Glutamatergic neuron (in vitro differentiated cells): ENCODE data around the gene AHDC1. TPM values are rescaled to one million over a fixed set of nuclear protein-coding genes. Genes with fewer than 3 reads are reported as not detected.

ENCODE experiments used
- DNase-seq: peaks from one replicate; pipeline ENCODE4 v3.0.0; 2022
- H3K27ac Mint-ChIP-seq: one replicate; pipeline ENCODE4 v1.8.0; 2020; ENCODE audit warnings: mild to moderate bottlenecking, mixed read lengths, inconsistent platforms; ENCODE audit not compliant: unreplicated experiment
- H3K27me3 Mint-ChIP-seq: one replicate; pipeline ENCODE4 v1.8.0; 2020; ENCODE audit warnings: mild to moderate bottlenecking, moderate library complexity, mixed read lengths, inconsistent platforms; ENCODE audit not compliant: unreplicated experiment
- H3K36me3 Mint-ChIP-seq: one replicate; pipeline ENCODE4 v1.8.0; 2020; ENCODE audit warnings: mild to moderate bottlenecking, mixed read lengths, inconsistent platforms; ENCODE audit not compliant: unreplicated experiment
- H3K4me1 Mint-ChIP-seq: one replicate; pipeline ENCODE4 v1.8.0; 2020; ENCODE audit warnings: mild to moderate bottlenecking, low read depth, mixed read lengths, inconsistent platforms; ENCODE audit not compliant: unreplicated experiment
- H3K4me3 Mint-ChIP-seq: one replicate; pipeline ENCODE4 v1.8.0; 2020; ENCODE audit warnings: mild to moderate bottlenecking, mixed read lengths, inconsistent platforms; ENCODE audit not compliant: unreplicated experiment
- H3K9me3 Mint-ChIP-seq: one replicate; pipeline ENCODE4 v1.8.0; 2020; ENCODE audit warnings: mild to moderate bottlenecking, moderate library complexity, mixed read lengths, inconsistent platforms; ENCODE audit not compliant: unreplicated experiment
- total RNA-seq: library from RNA; stranded (reverse); fragmentation: NEBNext Ultra II Directional; extraction: Animal tissue kit (Norgen Biotek cat#: 25700); gene quantifications from one replicate; pipeline ENCODE4 v1.2.1, GENCODE V29; 2021; ENCODE audit not compliant: unreplicated experiment
- TF ChIP-seq, protein P1 (sequence below): fragments of 200-600 bp; sonication (generic); IDR thresholded peaks from one replicate; pipeline ENCODE4 v1.5.0; 2021; ENCODE audit not compliant: partially characterized antibody, unreplicated experiment

Gene AHDC1
- total RNA-seq, 1 donor from 2014 or later = 131 TPM

GRCh38 chr1:27635396-27636142 is 31.6 kb upstream of the AHDC1 start:
- DNase-seq = no peak
- Mint-ChIP-seq H3K36me3 (no peaks in the 10 kb centered on the region), H3K27ac (no peak overlapping the region), H3K9me3 (peaks cover 1% of the 10 kb centered on the region), H3K4me3 (no peak overlapping the region), H3K27me3 (peaks cover 14% of the 10 kb centered on the region), H3K4me1 (peaks cover 13% of the 10 kb centered on the region)
- TF ChIP-seq, protein P1, sequence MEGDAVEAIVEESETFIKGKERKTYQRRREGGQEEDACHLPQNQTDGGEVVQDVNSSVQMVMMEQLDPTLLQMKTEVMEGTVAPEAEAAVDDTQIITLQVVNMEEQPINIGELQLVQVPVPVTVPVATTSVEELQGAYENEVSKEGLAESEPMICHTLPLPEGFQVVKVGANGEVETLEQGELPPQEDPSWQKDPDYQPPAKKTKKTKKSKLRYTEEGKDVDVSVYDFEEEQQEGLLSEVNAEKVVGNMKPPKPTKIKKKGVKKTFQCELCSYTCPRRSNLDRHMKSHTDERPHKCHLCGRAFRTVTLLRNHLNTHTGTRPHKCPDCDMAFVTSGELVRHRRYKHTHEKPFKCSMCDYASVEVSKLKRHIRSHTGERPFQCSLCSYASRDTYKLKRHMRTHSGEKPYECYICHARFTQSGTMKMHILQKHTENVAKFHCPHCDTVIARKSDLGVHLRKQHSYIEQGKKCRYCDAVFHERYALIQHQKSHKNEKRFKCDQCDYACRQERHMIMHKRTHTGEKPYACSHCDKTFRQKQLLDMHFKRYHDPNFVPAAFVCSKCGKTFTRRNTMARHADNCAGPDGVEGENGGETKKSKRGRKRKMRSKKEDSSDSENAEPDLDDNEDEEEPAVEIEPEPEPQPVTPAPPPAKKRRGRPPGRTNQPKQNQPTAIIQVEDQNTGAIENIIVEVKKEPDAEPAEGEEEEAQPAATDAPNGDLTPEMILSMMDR = no peak

DNA sequence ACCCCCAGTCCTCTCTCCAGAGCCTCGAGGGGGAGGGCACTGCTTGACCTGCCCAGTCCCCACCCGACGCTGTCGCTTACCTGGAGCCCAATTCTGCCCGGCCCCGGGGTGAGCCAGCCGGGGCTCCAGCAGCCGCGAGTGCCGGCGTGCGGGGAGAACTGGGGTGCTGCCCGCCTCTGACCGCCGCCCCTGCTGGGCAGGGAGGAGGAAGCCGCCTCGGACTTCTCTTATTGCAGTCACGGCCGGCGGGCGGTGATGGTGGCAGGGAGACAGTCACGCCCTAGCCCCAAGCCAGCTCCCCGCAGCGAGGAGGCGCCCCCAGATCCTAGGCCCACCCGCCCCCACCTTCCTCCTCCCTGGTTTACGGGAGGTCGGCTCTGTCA is 31.0 kb upstream of the AHDC1 start, which contains the start of gene FGR:
FGR (minus strand) TSS at position 201 of the 383 bp plus-strand sequence. CDS start 11,269 bp downstream, outside the sequence.
- no peak for DNase-seq
- Mint-ChIP-seq H3K4me1 (peaks cover 14% of the 10 kb centered on the region), H3K27ac (no peak within 1 kb of the TSS), H3K4me3 (peak within 1 kb of the TSS; percentile 34), H3K27me3 (peaks cover 14% of the 10 kb centered on the region), H3K9me3 (peaks cover 1% of the 10 kb centered on the region), H3K36me3 (no peaks in the 10 kb centered on the region)
- TF ChIP-seq, protein P1 = no peak

GRCh38 chr1:27634177-27634984 is 30.4 kb upstream of the AHDC1 start:
- Mint-ChIP-seq H3K4me3 (peak overlapping the region; percentile 34), H3K27me3 (peaks cover 14% of the 10 kb centered on the region), H3K27ac (no peak overlapping the region), H3K4me1 (peaks cover 16% of the 10 kb centered on the region), H3K36me3 (no peaks in the 10 kb centered on the region), H3K9me3 (peaks cover 1% of the 10 kb centered on the region)
- DNase-seq = peak; percentile 45
- TF ChIP-seq, protein P1 = no peak

DNA sequence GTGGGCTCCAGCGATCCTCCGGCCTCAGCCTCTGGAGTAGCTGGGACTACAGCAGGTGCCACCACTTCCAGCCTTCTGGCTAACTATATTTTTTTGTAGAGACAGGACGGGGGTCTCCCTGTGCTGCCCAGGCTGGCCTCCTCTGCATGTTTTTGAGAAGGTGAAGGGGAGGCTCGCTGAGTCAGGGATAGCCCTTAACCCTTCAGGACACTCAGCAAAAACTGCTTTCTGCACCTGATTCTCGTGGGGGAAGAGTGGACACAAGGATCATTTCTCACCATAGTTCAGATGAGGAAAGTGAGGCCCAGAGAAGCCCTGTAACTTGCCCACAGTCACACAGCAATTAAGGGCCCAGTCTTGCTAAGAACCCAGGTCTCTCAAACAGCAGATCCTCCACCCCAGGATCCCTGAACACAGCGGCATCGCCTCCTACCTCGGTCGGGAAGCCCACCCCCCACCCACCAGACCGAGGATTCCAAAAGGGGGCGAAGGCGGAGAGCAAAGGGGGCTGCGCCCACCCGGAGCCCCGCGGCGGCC is 29.8 kb upstream of the AHDC1 start:
- Mint-ChIP-seq H3K4me1 (peaks cover 22% of the 10 kb centered on the region), H3K27ac (no peak overlapping the region), H3K9me3 (peaks cover 1% of the 10 kb centered on the region), H3K36me3 (no peaks in the 10 kb centered on the region), H3K4me3 (peak overlapping the region; percentile 46), H3K27me3 (peaks cover 15% of the 10 kb centered on the region)
- TF ChIP-seq, protein P1 = no peak
- DNase-seq = no peak
